Activated CD8-positive, alpha-beta memory T cell treated with anti-CD3 and anti-CD28 coated beads, Interleukin-2, amount 50 U/mL, for 24 hours (primary cell): ENCODE data around the gene MORC2.
A peak's percentile ranks its signal among the peaks of the same experiment; 100 is the strongest.

Source experiments
- DNase-seq: peaks from one replicate; pipeline ENCODE4 v3.0.0-alpha.2; 2020; ENCODE audit errors: extremely low read depth

The MORC2 gene

GRCh38 chr22:30949934-30950660 is 18.5 kb downstream of the MORC2 start:
- no peak for DNase-seq

GRCh38 chr22:30948930-30949342 is 19.6 kb downstream of the MORC2 start:
- DNase-seq, result no peak

GRCh38 chr22:30947816-30948454 is 20.6 kb downstream of the MORC2 start:
- no peak for DNase-seq

GRCh38 chr22:30947173-30947815 is 21.3 kb downstream of the MORC2 start:
- DNase-seq, result no peak

DNA sequence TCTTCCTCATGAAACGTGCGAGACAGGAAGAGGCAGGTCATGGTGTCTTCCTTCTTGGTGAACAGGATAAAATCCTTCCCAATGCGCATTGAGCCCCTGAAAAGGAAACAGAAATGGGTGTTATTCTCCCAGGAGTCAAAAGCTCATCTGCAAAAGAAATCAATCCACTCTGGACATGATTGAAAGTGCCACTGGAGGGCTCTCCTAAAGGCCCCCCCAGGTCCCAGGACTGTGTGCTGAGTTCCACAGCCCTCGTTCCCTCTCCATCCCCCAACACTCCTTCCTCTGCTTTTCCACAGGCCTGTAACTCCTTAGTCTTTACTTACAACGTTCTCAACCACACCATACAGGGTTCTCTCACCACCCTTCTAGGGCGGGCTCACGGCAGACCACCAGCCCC is 22.2 kb downstream of the MORC2 start:
- no peak for DNase-seq

DNA sequence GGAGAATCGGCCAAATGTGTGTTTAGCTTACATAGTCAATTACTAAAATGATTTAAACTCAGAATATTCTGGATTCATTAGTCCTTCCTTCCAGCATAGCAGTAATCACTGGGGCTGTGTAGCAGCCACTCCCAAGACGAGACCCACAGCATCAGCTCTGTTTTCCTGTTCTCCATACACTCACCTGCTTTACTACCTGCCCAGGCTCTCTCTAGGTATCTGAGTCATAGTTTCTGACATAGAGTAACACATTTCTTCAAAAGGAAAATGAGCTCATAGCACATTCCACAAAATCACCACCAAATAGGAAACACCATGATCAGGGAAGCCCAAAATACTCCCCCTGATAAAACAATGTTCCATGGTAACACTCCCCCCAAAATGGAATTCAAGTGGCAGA is 22.9 kb downstream of the MORC2 start:
- no peak for DNase-seq

DNA sequence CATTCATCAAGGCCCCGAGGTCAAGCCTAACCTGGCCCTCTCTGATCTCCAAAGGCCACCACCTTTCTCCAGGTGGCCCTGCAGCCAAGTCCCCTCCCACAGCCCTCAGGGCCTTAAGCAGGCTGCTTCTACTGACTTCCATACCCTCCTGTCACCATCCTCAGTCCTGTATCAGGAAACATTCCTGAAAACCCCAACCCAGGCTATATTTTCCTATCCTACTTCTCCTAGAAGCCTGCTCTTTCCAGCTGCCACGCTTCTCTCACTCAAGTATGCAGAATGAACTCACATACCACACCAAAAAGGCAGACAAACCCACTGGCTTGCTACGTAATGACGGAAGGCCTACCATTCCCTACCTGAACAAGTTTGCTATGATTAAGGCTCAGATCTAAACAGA is 23.6 kb downstream of the MORC2 start:
- DNase-seq, result no peak

DNA sequence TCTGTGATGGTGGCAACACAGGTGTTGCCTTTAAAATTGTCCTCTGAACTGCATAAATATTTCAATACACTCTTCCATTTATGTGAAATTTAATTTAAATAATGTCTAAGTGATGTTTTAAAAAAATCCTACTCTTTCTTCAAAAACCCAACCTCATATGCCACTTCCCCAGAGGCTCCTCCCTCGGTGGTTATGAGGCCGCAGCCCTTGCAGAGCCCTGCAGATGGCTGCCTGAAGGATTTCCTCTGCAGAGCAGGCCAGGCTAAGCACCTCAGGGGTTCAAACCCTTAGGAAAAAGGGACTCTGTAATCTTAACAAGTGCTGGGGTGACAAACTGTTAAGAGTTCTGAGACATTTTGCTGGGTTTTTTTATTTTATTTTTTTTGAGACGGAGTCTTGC is 25.2 kb downstream of the MORC2 start:
- no peak for DNase-seq

DNA sequence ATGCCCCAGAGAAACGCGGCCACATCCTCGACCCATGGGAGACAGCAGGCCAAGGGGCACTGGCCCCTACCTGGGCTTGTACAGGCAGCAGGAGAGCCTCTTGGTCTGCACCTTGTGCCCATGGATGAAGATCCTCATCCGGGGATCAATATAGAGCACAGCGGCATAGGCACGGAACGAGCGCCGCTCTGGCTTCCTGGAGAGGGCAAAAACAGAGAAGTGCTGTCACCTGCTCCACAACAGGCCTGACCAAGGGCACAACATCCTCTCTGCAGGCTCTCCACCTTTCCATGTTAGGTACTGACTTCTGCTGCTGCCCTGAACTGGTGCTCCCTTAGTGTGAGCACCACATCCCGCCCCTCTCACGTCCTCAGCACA is 27.2 kb downstream of the MORC2 start:
- no peak for DNase-seq

- no peak for DNase-seq
These were observed 27.8 kb downstream of the MORC2 start for GRCh38 chr22:30940685-30941362.

DNA sequence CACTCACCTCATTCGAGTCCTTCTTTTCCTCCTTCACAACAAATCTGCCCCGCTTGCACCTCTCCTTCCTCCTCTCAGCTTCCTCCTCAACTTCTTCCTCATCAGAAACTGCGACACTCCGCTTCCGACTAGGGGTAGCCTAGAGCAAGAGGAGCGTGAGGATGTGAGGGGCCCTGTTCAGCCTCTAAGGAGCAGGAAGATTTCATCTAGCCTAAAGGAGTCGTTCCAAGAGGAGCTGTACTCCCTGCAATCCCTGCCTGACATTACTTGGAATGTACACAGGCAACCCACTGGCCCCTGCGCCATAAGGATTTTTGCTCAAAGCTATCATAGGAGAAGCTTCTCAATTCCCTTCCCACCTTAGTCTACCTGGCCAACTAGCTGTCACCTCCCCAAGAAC is 34.5 kb downstream of the MORC2 start:
- no peak for DNase-seq

DNA sequence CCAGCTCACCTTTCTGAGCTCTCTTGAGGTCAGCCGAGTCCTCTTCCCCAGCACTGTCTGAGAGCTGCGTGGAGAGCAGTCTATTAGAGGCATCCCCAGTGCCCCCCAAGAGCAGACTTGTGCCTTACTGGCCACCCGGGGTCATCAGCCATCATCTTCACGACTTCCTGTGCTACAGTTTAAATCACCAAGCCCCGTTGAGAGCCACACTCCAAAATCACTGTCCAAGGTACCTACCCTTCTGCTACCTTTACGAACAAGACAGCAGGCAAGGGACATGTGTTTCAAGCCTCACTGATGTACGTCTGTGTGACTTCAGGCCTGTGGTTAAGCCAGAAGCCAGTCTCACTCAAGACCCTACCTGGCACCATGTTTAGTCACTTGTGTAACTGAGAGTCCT is 35.1 kb downstream of the MORC2 start:
- no peak for DNase-seq

- no peak for DNase-seq
These were observed 35.9 kb downstream of the MORC2 start for GRCh38 chr22:30932661-30933060.

DNA sequence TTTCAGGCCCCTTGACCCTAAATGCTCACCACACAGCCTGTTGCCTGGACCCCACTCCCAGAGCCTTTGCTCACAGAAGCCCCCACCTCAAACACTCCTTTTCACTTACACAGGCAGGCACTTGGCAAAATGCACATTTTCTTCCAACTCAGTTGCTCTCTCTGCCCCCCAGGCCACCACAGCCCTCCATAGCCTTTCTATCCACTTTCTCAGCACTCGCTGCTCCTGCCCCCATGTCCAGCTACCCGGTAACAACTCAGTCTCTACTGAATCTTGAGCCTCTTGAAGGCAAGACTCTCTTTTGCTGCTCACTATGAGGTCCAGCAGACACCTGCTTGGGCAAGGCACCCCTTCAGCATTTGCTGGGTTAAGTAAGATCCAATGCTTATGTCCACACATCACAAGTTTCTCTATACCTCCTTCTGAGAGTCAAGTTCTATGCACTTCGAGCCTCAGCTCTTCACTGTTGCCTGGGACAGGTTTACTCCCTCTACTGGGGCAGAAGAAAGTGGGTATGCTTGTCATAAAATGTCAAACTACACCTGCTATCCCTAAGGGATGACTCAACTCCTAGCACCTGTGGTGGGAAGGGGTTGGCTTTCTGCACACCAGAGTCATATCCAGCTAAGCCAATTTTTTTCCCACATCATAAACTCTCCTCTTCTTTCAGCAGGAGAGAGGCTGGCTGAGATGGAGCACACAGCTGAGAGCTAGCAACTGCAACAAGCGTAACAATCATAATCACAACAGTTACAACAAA is 36.9 kb downstream of the MORC2 start:
- DNase-seq, result no peak

GRCh38 chr22:30930228-30930627 is 38.3 kb downstream of the MORC2 start:
- DNase-seq, result no peak

- no peak for DNase-seq
These were observed 40.2 kb downstream of the MORC2 start for GRCh38 chr22:30928401-30928800.

DNA sequence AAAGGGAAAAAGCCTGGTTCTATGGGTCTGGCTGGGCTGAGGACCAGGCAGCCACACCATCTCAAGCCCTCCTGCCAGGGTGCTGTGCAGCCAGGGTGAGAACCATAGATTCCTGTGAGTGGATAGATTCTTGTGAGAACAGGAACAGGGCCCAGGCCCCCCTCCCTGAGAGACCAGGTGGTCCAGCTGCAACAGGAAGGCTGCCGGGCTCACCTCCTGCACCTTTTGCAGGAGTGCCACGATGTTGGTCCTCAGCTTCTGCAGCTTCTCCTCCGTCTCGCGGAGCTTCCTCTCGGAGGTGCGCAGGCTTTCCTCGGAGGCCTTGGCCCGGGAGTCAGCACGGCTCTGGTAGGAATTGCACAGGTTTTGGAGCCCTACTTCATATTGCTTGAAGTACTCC is 40.8 kb downstream of the MORC2 start:
- DNase-seq, result no peak

GRCh38 chr22:30926706-30927105 is 41.9 kb downstream of the MORC2 start:
- no peak for DNase-seq

DNA sequence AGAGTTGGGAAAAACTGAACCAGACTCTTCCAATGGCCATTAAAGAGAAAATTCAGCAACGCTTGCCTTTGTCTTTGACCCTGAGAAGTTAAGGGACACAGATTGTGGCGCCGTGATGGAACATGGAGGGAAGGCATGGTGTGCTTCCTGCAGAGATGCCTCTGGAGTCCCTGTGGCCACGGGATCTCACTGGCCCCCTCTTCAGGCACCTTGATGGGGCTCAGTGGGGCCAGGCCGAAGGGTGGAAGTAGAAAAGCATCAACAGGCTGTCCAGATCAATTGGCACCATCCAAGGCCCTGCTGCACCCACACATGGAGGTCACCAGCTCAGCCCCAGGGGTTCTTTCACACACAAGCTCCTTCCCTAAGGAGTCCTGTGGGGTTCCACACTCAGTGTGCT is 42.9 kb downstream of the MORC2 start:
- DNase-seq, result no peak

DNA sequence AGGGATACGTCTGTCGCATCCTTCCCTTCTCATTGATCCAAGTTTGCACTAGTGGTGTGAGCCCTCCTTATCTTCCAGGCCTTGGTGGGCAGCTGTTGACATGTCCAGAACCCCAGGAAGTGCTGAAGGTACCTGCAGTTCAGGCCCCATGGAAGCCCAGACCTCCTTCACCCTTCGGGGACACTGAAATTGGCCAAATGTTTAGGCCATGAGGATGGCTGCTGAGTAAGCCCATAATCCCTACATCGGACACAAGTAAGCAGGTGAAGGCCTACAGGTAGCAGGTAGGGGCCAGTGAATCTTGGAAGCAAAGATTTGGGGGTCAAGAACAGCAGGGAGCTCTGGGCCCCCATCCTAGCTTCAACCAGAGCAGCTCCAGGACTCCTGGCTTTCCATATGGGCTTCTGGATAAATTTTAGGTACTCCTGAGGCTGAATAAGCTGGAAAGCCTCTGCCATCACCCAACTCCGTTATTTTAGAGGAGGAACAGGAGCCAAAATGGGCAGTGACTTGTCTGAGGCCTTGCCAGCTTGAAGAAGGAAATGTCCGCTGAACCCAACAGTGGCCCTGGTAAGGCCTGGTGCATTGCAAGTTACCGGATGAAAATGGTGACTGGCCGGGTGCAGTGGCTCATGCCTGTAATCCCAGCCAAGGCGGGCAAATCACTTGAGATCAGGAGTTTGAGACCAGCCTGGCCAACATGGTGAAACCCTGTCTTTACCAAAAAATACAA is 45.2 kb downstream of the MORC2 start:
- DNase-seq, result no peak

DNA sequence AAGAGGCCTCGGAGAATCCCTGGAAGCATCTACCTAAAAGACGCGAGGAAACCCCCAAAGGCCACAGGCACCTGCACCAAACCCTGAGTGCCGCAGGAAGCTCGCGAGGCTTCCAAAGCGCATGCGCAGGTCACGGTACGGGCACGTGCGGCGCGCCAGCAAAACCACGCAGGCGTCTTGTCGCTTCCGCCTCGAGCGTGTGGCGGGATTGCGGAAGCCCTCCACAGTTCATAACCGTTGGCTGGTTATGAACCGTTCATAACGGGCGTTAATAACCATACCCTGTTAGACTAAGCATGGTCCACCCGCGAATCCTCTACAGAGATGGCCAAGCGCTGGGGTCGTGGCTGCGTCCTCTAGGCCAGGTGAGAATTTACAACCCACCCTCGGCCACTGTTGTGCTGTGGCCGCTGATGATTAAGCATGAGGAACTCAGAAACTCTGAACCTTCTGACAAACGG is 46.4 kb downstream of the MORC2 start:
- peak; percentile 66 for DNase-seq
